ENCODE measurements around the gene CFAP77. TPM values are rescaled to one million over a fixed set of nuclear protein-coding genes. Genes with fewer than 3 reads are reported as not detected.

The CFAP77 gene
- total RNA-seq, 1 donor from 2014 or later: 2.5 TPM

GRCh38 chr9:132588501-132589147, 178.6 kb downstream of the CFAP77 start:
- Histone ChIP-seq H3K36me3 (no peaks in the 10 kb centered on the region), H3K9me3 (replicated peaks) (no peaks in the 10 kb centered on the region), H3K4me1 (peaks cover 23% of the 10 kb centered on the region), H3K27me3 (ENCODE audit: low read depth) (peaks cover 93% of the 10 kb centered on the region), H3K27ac (replicated peaks) (no peak overlapping the region), H3K4me3 (no peak overlapping the region)
- intact Hi-C loops (cut with micrococcal nuclease): no loop called here
- no peak for DNase-seq
- no peak for TF ChIP-seq CTCF (IDR thresholded peaks at IDR 0.05; ENCODE audit: borderline replicate concordance)

- peaks cover 5% of the 10 kb centered on the region for H3K36me3 ChIP-seq
- H3K4me1 ChIP-seq: peaks cover 23% of the 10 kb centered on the region
- intact Hi-C loops (cut with micrococcal nuclease): no loop called here
- H3K4me3 ChIP-seq: no peak overlapping the region
- no peak for TF ChIP-seq CTCF (IDR thresholded peaks at IDR 0.05; ENCODE audit: borderline replicate concordance)
- peaks cover 85% of the 10 kb centered on the region for H3K27me3 ChIP-seq (ENCODE audit: low read depth)
- no peaks in the 10 kb centered on the region for H3K9me3 ChIP-seq (replicated peaks)
- no peak for DNase-seq
- no peak overlapping the region for H3K27ac ChIP-seq (replicated peaks)
Measured at GRCh38 chr9:132589148-132590036, 179.4 kb downstream of the CFAP77 start.

GRCh38 chr9:132590037-132590317, 180.0 kb downstream of the CFAP77 start:
- peaks cover 23% of the 10 kb centered on the region for H3K4me1 ChIP-seq
- H3K4me3 ChIP-seq: no peak overlapping the region
- no peak overlapping the region for H3K27ac ChIP-seq (replicated peaks)
- TF ChIP-seq CTCF (IDR thresholded peaks at IDR 0.05; ENCODE audit: borderline replicate concordance): no peak
- intact Hi-C loops (cut with micrococcal nuclease): no loop called here
- no peak for DNase-seq
- no peaks in the 10 kb centered on the region for H3K9me3 ChIP-seq (replicated peaks)
- peaks cover 10% of the 10 kb centered on the region for H3K36me3 ChIP-seq
- peaks cover 79% of the 10 kb centered on the region for H3K27me3 ChIP-seq (ENCODE audit: low read depth)

- Histone ChIP-seq H3K4me1 (peaks cover 23% of the 10 kb centered on the region), H3K4me3 (no peak overlapping the region), H3K9me3 (replicated peaks) (no peaks in the 10 kb centered on the region), H3K27me3 (ENCODE audit: low read depth) (peaks cover 73% of the 10 kb centered on the region), H3K36me3 (peaks cover 16% of the 10 kb centered on the region), H3K27ac (replicated peaks) (no peak overlapping the region)
- intact Hi-C loops (cut with micrococcal nuclease): no loop called here
- no peak for TF ChIP-seq CTCF (IDR thresholded peaks at IDR 0.05; ENCODE audit: borderline replicate concordance)
- no peak for DNase-seq
Measured at GRCh38 chr9:132590318-132591182, 180.5 kb downstream of the CFAP77 start.

- Histone ChIP-seq H3K27me3 (ENCODE audit: low read depth) (peaks cover 66% of the 10 kb centered on the region), H3K27ac (replicated peaks) (no peak overlapping the region), H3K36me3 (peaks cover 20% of the 10 kb centered on the region), H3K4me1 (peaks cover 23% of the 10 kb centered on the region), H3K4me3 (no peak overlapping the region), H3K9me3 (replicated peaks) (no peaks in the 10 kb centered on the region)
- no peak for DNase-seq
- intact Hi-C loops (cut with micrococcal nuclease): no loop called here
- no peak for TF ChIP-seq CTCF (IDR thresholded peaks at IDR 0.05; ENCODE audit: borderline replicate concordance)
Measured at GRCh38 chr9:132591244-132591643, 181.2 kb downstream of the CFAP77 start.

Data from left ventricle myocardium inferior (tissue), 1 donor.